HG03103 (cell line): Measurements from ENCODE around the gene CDC14B.
"Not testable (repeated sequence)": the region's sequence is repeated elsewhere in the genome, so short reads cannot be mapped to it uniquely, and the experiment has no call there.

Experiments used
- ATAC-seq: cut with Tn5 transposase; IDR thresholded peaks from one replicate; pipeline ENCODE4 v1.9.1; 2021; ENCODE audit warnings: low read depth; ENCODE audit not compliant: unreplicated experiment

The CDC14B gene

DNA sequence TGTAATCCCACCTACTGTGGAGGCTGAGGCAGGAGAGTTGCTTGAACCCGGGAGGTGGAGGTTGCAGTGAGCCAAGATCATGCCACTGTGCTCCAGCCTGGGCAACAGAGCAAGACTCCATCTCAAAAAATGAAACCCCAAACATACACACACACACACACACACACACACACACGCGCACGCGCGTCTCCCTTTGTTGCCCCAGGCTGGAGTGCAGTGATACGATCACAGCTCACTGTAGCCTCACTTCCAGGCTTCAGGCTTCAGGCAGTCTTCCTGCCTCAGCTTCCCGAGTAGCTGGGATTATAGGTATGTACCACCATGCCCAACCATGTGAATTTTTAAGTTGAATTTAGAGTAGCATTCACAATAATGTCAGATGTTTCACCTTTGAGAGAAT is 13.9 kb upstream of the CDC14B start:
- not testable (repeated sequence) for ATAC-seq

DNA sequence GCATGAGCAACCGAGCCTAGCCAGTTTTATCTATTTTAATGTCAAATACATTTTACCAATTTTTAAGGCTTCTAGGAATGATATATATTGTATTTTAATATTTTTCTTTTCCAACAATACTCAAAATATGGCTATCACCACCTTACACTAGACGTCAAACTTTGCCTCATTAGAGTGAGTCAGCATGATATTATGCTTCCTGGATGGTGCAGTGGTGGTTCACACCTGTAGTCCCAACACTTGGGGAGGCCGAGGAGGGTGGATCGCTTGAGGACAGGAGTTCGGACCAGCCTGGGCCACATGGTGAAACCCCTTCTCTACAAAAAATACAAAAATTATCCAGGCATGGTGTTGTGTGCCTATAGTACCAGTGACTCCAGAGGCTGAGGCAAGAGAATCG is 7.3 kb upstream of the CDC14B start:
- ATAC-seq = no peak

DNA sequence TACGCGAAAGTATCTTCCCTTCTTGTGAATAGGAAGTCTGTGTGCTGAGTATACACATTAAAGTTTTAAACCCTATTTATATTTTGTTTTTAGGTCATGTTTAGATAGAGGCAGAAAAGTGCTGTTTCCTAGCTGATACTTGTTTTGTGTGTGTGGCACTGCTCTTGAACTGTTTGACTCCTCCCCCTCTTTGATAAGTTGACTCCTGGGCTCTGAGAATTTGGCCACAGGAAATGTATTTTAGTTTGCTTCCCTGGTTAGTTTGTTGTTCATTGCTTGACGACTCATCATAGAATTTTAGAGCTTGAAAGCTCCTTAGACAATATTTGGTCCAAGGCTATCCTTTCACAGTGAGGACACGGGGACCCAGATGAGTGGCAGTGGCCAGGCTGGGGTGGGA is 2.0 kb upstream of the CDC14B start:
- ATAC-seq = no peak

DNA sequence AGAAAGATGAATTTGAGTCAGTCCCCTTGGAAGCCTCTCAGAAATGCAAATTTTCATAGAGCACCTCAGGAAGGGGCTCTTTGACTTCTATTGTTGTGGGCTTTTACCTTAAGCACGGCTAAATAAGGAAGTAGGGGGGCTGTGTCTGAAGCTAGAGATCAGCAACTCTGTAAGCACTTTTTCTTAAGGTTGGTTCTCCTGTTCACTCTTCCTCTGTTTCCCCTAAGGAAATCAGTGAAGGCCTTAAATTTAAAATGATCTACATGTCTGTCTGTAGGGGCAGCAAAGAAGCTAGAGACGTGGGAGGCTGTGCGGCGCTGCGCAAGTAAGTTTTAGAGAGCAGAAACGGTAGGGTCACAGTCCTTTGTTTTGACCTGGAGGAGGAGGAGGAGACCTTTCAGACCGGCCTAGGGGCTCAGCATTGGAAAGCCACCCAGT is 1.2 kb upstream of the CDC14B start:
- no peak for ATAC-seq

DNA sequence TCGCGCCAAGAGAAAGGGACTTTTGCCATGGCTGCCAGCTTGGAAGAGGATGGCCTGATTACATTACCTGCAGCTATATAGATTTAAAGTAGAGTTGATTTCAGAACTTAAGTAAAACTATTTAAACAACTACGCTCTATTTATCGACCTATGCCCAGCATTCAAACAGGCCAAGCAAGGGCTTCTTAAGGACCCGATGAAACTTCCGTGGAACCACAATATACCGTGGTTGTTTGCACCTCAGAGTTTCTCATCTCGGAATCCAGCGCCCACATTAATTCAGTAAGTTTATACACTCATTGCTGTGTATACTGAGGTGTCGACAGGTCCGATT is 505 bp upstream of the CDC14B start:
- ATAC-seq = no peak

DNA sequence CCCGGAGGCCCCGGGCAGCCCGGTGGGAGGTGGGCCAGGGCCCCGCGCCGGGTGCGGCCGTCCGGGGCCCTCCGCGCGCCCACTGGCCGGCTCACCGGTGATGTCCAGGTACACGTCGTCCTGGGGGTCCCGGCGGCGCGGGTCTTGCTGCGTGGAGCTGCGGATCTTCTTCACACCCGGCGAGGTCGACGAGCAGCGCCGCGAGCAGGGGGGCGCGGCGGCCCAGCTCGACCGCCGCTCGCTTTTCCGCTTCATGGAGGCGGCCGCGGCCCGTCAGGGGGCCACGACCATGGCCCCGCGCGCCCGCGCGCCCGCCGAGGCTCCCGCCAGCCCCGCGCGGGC is 548 bp downstream of the CDC14B start:
- ATAC-seq = no peak

DNA sequence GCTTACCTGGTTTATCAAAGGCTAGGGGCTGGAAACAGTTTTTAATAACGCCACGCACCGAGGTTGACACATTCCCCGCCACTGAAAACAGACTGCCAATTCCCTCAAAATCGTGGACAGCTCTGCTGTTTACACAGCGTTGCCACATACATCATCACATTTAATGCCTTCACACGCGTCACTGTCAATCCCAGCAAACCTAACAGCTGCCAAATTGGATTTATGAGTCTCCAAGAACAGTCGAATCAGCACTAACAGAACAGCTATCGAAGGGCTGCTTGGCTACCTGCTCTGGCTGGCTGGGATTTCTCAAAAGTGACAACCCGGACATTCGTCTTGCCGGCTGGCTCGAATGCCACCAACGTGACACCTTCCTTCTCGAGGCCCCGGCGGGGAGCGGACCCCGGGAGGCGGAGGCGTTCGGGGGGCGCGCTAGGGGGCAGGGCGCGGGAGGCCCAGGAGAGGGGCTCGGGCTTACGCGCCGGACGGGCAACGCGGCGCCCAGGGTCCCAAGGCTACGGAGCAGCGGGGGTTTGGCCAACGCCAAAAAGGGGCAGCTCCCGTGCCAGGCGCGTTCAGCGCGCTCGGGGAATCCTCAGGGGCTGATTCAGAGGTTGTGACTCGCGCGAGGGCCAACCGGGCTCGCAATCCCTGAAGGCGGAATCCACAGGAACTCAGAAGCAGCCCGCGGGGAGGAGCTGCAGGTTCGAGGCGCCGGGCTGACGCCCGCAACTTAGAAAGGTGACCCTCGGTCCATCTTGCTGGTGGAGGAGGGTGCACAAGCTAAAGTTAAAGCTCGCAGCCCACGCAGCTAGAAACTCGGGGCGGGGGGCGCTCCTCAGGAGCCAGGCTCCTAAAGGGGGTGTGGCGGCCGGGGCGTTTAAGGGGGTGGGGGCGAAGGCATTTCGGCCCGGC is 1.2 kb downstream of the CDC14B start:
- ATAC-seq = no peak

DNA sequence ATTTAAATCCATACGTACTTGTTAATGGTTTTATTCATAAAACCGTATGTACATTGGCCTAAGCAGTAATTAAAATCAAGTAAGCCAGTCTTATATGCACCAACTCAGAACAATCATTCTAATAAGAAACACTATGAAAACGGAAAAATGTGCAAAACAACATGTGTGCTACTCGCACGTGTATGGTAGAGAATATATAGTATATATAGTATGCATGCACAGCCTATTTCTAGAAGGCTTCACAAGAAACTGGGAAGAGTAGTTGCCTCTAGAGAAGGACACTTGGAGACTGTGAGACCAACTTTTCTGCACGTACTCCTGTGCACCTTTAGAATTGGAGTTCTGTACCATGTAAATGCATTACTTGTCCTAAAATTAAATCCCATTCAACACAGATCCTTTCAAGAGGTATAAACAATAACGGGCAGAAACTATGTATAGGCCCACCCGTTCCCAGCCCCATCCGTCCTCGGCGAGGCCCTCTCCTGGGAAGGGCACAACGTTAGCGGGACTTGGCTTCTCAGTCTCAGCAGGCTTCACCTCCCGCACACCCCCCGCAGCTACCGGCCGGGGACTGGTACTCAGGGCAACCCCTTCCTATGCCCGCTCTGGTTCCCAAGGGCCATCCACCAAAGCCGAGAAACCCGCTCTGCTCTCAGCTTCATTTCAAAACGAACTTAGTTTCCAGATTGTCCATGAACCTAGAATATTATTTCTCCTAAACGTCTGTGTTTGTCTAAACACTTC is 2.0 kb downstream of the CDC14B start:
- ATAC-seq = no peak

DNA sequence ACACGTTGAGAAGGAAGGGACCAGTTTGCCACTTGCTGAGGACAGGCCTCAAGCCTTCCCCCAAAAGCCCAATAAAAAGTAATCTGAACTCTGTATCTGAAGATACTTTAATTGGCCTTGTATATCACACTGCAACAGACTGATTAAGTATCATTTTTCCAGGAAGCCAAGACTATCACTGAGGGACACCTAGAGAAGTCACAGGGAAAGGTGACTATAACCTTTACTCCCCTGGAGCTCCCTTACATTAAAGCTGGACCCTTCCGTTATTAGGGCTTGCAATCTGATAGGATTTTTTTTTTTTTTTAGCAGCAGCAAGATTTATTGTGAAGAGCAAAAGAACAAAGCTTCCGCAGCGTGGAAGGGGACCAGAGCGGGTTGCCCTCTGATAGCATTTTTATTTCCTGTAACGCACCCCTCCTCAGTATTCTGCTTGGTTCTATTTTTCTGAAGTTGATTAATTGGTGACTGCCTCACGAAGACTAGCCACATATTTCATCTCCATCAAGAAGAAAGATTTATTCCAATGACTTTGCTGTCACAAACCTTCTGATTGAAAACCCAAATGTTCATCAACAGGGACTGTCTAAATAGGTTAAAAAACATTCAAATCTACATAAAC is 2.7 kb downstream of the CDC14B start:
- ATAC-seq = no peak

DNA sequence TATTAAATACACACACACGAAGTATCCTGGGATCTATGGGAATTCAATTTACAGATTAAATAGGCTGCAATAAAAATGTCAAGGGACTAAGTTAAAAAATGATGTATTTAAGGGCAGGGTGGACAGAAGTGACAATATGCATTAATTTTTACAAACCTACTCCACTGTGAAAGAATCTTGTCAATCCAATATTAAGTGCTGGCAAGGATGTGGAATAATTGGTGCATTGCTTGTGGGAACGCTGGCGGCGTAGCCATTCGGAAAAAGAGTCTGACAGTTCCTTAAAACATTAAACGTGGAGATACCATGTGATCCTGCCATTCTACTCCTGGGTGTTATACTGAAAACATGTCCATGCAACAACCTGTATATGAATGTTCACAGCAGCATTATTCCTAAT is 4.2 kb downstream of the CDC14B start:
- no peak for ATAC-seq

DNA sequence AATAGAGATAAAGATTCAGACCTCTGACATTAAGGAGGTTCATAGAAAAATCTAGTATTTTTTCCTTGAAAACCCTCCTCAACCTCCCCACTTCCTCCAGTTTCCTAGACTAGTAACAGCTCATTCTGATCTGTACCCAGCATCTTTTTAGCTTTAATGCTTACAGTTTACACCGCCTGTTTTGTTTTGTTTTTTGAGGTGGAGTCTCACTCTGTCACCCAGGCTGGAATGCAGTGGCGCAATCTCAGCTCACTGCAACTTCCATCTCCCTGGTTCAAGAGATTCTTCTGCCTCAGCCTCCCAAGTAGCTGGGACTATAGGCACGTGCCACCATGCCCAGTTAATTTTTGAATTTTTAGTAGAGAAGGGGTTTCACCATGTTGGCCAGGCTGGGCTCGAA is 5.0 kb downstream of the CDC14B start:
- not testable (repeated sequence) for ATAC-seq

DNA sequence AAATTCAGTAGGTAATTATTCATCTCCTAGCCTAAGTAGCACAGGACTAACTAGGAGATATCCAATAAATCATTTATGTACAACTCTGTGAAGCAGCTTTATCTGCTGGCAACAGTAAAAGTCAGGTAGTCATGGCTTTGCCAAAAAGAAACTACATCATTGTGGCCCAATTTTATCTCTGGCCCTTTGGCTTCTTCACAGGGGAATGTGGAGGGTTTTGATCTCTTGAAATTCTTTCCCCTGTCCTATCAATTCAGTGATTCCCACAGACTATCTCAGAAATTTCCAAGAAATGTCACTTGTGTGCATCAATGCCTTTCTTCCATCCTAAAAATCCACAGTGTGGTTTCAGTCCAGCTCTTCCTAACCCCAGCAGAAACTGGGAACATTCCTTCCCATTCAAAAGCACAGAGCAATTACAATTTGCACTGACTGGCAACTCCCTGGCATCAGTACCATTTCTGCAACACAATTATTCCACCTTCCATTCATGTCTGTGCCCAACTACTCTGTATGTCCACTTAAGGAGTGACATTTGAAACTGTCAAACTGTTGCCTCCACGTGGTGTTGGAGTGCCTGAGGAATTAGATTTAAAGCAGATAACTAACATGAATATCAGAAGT is 6.6 kb downstream of the CDC14B start:
- no peak for ATAC-seq

DNA sequence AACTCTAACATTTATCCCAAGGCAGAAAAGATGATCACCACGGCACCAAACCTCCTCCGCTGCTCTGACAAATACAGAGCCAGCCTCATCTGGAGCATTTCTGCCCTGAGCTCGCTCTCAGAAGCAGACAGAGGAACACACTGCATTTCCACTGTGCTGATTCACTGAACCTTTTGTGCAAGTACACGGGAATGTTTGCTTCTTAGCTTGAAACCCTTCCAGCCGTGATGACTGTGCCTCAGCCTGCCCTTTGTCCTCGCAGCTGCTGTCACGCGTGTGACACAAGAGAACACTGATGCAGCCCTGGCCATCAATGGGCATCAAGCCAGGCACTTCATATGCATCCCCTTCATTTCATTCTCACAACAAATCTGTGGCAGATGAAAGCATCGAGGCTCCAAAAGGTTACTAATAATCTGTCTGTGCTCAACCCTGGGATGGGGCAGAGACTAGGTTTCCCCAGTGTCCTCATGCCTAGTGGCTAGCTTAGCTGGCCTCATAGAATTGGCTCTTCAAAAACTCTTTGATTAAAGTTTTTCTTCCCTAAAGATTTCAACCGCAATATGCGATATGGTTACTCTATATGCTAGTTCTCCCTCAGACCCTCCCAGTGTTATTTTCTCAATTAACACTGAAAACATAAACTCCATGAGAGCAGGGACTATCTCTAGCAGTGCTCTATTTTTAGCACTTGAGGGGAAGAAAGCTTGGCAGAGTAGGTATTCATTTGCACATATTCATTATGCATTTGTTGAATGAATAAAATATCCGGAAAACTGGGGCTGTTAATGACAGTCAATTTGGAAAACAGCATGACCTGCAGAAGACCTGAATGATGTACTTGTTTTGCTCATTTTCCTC is 7.3 kb downstream of the CDC14B start:
- ATAC-seq = no peak

DNA sequence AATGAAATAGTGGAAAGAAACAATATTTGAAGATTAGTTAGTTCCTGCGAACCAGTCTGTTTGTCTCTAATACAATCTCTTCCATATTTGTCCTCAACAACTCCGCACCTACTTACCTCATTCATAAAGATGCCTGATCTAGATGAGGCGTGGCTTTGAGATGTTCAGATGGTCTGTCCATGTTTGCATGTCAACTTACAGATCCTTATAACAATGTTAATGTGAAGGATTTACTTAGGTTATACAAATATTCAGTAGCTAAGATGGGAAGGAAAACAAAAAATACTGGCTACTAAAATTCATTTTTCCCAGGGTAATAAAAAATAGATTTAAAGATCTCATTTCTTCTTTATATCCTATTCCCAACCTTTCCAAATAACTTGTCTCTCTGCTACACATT is 8.3 kb downstream of the CDC14B start:
- no peak for ATAC-seq

DNA sequence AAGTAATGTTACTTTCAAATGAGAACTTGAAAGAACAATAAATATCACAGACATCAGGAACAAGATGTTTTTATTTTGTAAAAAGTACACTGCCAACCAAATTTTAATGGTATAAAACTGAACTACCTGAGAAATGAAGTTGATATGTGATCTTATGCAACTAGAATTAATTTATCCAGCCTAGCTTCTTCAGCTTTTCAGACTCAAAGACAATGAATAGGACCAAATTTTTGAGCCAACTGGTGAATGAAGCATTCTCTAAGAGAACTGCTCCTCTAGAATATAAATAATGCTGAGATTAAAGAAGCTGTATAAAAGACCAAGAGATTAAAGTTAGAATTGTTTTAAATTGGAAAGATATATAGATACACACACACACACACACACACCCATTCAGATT is 9.9 kb downstream of the CDC14B start:
- ATAC-seq = no peak

DNA sequence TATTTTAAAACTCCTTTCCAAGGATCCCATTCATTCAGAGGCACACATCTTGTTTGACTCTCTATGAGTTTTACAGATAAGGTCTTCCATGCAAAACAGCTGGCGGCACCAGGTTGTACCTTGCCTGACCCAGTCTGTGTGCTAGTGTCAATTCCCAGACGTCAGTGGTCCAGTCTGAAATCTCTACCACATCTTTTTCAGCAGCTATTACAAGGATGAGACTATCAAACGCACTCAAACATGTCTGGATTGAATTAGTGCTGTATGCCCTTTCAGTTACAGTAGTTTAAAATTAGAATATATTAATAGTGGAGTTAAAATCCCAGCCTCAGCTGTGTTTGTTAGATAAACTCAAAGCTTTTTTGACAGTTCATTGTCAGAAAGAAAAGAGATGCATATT is 11.7 kb downstream of the CDC14B start:
- no peak for ATAC-seq

DNA sequence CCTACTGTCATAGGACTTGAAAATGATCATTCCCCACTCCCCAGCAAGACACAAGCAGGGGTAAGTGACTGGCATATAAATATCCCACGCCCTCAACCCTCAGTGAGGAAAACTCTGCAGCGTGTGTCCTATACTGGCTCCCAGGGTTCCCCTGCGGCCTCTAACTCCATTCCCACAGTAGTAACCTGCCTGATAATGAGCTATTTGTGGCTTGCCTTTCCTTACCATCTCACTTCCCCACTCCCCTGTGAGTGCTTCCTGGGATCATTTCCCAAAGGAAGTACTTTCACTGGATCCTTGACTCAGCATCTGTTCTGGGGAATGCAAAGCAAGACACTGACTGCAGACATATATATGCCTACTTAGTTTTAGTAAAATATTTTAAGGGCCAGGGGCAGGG is 14.3 kb downstream of the CDC14B start:
- no peak for ATAC-seq

DNA sequence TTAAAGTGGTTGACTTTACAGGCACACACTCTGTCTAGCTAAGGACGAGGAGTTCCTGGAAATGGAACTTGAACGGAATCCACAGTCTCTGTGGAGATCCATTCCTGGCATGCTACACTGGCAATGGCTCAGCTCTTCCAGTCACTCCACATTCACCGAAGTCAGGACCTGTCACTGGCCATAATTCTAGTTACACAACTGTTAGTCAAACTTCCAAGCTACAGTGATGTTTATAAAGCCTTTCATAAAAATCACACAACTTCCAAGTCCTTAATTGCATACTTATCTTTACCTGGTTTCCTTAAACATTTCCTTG is 15.7 kb downstream of the CDC14B start:
- no peak for ATAC-seq

DNA sequence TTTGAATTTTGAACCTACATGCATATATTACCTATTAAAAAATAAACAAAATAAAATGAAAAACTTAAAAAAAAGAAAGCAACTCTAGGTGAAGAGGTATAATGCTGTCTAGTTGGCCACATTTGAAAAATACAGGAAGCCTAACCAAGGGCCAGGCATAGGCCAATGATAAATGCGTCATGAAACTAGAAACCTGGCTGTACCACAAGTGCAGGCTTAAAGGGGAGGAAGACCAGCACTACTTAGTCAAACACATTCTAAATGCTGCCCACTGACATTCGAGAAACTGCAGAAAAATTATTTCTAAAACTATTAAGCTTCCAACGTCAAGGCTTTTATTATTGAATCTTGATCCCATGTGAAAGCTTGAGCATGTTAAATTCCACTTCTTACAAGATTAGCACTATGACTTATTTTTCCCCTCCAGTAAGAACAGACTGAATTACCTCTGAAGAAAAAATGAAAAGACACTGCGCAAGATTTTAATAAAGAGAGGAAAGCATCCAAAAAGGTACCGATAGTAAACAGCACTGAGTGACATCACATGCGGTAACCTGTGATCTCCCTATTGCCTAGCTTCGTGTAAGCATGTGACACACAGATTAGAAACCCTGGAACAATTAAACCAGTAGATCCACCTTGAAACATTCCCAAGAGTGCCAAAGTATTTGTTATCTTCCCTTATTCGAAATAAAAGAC is 16.2 kb downstream of the CDC14B start:
- no peak for ATAC-seq

DNA sequence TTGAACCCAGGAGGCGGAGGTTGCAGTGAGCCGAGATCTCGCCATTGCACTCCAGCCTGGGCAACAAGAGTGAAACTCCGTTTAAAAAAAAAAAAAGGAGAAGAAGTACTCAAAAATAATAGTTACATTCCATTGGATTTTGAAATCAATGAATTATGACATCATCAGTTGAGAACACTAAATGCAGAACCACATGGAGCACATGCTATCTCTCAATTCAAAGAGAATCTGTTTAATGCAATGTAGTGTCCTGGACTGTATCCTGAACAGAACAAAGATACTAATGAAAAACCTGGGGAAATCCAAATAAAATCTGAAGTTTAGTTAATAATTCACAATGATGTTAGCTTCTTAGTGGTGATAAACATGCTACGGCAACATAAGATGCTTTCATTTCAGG is 20.3 kb downstream of the CDC14B start:
- no peak for ATAC-seq
